ENCODE data around the gene LRRC31. TPM values are rescaled to one million over a fixed set of nuclear protein-coding genes. Genes with fewer than 3 reads are reported as not detected.
A peak's percentile ranks its signal among the peaks of the same experiment; 100 is the strongest.

The LRRC31 gene
- total and polyA plus RNA-seq, 2 donors (not counting 1 experiment from before 2014, with no cell fraction given) = not detected

- Histone ChIP-seq H3K4me1 (ENCODE audit: control insufficient read depth, extremely low read depth, insufficient read depth, low read length) (no peaks in the 10 kb centered on the region), H3K79me2 (ENCODE audit: control insufficient read depth, insufficient read depth, low read length) (no peaks in the 10 kb centered on the region), H3K36me3 (ENCODE audit: control insufficient read depth, insufficient read depth, low read length) (no peaks in the 10 kb centered on the region), H3K27ac (ENCODE audit: insufficient read depth, low read length) (no peak overlapping the region), H4K20me1 (ENCODE audit: control insufficient read depth, extremely low read depth, insufficient read depth, low read length) (no peaks in the 10 kb centered on the region), H3K9ac (ENCODE audit: insufficient read depth, low read length) (no peak overlapping the region), H3K9me3 (ENCODE audit: control insufficient read depth, insufficient read depth, low read depth, low read length) (no peaks in the 10 kb centered on the region), H3K4me2 (ENCODE audit: extremely low read depth, insufficient read depth, low read length) (no peak overlapping the region), H3K4me3 (replicated peaks in 1 of 4; ENCODE audit: control extremely low read depth in 1 of 4, insufficient read depth in 1 of 4, low read depth in 3 of 4, low read length in 4 of 4) (no peak overlapping the region), H3K27me3 (ENCODE audit: control insufficient read depth, insufficient read depth, low read length) (no peaks in the 10 kb centered on the region), H2AFZ (ENCODE audit: low read length) (no peak overlapping the region)
- no peak for TF ChIP-seq EZH2 (IDR thresholded peaks at IDR 0.05; ENCODE audit: low read length, missing control alignments)
- TF ChIP-seq CTCF (conservative IDR thresholded peaks at IDR 0.05 in 1 of 2, IDR thresholded peaks at IDR 0.05 in 1 of 2; ENCODE audit: low read depth in 1 of 2, low read length in 2 of 2) = no peak
- peak; percentile 61 to 69 for DNase-seq (ENCODE audit: low read depth in 2 of 2)
Measured at GRCh38 chr3:169886671-169887070, 16.9 kb upstream of the LRRC31 start.

DNA sequence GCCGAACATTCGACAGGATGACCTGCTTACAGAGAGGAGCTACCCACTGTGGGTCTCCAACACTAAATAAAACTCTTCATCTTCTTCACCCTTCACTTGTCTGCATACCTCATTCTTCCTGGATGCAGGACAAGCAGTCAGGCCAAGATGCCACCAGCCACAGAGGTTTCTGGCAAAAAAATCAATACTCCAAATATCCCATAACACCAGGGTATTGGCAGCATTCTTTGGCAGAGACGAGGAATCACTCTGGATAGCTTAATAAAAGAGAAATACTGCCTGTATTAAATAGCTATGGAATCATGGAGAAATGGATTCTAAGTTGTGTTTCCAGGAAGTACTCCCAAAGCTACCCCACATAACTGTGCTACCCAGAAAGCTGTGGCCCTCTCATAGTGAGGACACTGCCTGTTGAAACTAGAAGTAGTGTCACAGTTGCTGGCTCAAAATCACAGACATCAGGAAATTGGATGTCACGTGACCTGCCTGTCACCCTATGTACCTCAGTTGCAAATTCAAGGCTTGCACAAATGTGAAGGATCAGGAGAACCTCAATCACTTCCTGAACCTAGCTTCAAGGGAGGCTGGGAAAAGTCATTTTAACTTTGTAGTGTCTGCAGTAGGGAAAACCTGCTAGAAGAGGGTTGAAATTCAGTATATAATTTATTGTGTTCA is 11.0 kb upstream of the LRRC31 start:
- Histone ChIP-seq H3K9ac (ENCODE audit: insufficient read depth, low read length) (no peak overlapping the region), H3K27me3 (ENCODE audit: control insufficient read depth, insufficient read depth, low read length) (peaks cover 2% of the 10 kb centered on the region), H3K27ac (ENCODE audit: insufficient read depth, low read length) (no peak overlapping the region), H3K4me1 (ENCODE audit: control insufficient read depth, extremely low read depth, insufficient read depth, low read length) (no peaks in the 10 kb centered on the region), H2AFZ (ENCODE audit: low read length) (no peak overlapping the region), H3K79me2 (ENCODE audit: control insufficient read depth, insufficient read depth, low read length) (no peaks in the 10 kb centered on the region), H3K9me3 (ENCODE audit: control insufficient read depth, insufficient read depth, low read depth, low read length) (no peaks in the 10 kb centered on the region), H3K4me2 (ENCODE audit: extremely low read depth, insufficient read depth, low read length) (no peak overlapping the region), H4K20me1 (ENCODE audit: control insufficient read depth, extremely low read depth, insufficient read depth, low read length) (no peaks in the 10 kb centered on the region), H3K4me3 (replicated peaks in 1 of 4; ENCODE audit: control extremely low read depth in 1 of 4, insufficient read depth in 1 of 4, low read depth in 3 of 4, low read length in 4 of 4) (no peak overlapping the region), H3K36me3 (ENCODE audit: control insufficient read depth, insufficient read depth, low read length) (no peaks in the 10 kb centered on the region)
- no peak for DNase-seq (ENCODE audit: low read depth in 2 of 2)
- no peak for TF ChIP-seq CTCF (conservative IDR thresholded peaks at IDR 0.05 in 1 of 2, IDR thresholded peaks at IDR 0.05 in 1 of 2; ENCODE audit: low read depth in 1 of 2, low read length in 2 of 2)
- no peak for TF ChIP-seq EZH2 (IDR thresholded peaks at IDR 0.05; ENCODE audit: low read length, missing control alignments)

GRCh38 chr3:169879845-169880575 is 10.3 kb upstream of the LRRC31 start:
- Histone ChIP-seq H3K79me2 (ENCODE audit: control insufficient read depth, insufficient read depth, low read length) (no peaks in the 10 kb centered on the region), H2AFZ (ENCODE audit: low read length) (no peak overlapping the region), H3K4me3 (replicated peaks in 1 of 4; ENCODE audit: control extremely low read depth in 1 of 4, insufficient read depth in 1 of 4, low read depth in 3 of 4, low read length in 4 of 4) (no peak overlapping the region), H3K4me1 (ENCODE audit: control insufficient read depth, extremely low read depth, insufficient read depth, low read length) (no peaks in the 10 kb centered on the region), H3K9ac (ENCODE audit: insufficient read depth, low read length) (no peak overlapping the region), H3K27ac (ENCODE audit: insufficient read depth, low read length) (no peak overlapping the region), H3K4me2 (ENCODE audit: extremely low read depth, insufficient read depth, low read length) (no peak overlapping the region), H4K20me1 (ENCODE audit: control insufficient read depth, extremely low read depth, insufficient read depth, low read length) (no peaks in the 10 kb centered on the region), H3K9me3 (ENCODE audit: control insufficient read depth, insufficient read depth, low read depth, low read length) (no peaks in the 10 kb centered on the region), H3K36me3 (ENCODE audit: control insufficient read depth, insufficient read depth, low read length) (no peaks in the 10 kb centered on the region), H3K27me3 (ENCODE audit: control insufficient read depth, insufficient read depth, low read length) (peaks cover 2% of the 10 kb centered on the region)
- TF ChIP-seq EZH2 (IDR thresholded peaks at IDR 0.05; ENCODE audit: low read length, missing control alignments) (no peak), CTCF (conservative IDR thresholded peaks at IDR 0.05 in 1 of 2, IDR thresholded peaks at IDR 0.05 in 1 of 2; ENCODE audit: low read depth in 1 of 2, low read length in 2 of 2) (no peak)
- DNase-seq (ENCODE audit: low read depth in 2 of 2) = no peak
